ENCODE data around the gene MAP3K3. TPM values are rescaled to one million over a fixed set of nuclear protein-coding genes. Genes with fewer than 3 reads are reported as not detected.
A peak's percentile ranks its signal among the peaks of the same experiment; 100 is the strongest.

MAP3K3 gene
- total and polyA plus RNA-seq, 2 donors (not counting 3 experiments of a cell fraction or from before 2014, with no cell fraction given), result 56.6 to 81.0 TPM

DNA sequence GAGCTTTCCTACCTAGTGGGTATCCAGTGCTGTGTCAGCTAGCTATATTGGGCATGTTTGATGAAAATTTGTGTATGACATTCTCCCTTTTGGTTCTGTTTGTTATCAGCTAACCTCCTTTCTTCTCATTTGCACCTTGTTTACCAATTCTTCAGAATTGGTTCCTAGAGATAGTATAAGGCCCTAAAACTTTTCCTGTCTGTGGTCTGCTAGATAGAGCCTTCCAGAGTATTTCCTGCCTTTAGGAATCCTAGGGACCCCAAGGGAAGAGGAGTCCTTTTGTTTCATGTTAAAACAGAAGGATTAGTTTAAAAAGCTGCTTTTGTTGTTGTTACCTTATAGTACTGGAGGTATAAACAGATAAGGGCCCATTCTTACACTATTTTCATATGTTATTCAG is 11.5 kb downstream of the MAP3K3 start:
- TF ChIP-seq, protein P1, sequence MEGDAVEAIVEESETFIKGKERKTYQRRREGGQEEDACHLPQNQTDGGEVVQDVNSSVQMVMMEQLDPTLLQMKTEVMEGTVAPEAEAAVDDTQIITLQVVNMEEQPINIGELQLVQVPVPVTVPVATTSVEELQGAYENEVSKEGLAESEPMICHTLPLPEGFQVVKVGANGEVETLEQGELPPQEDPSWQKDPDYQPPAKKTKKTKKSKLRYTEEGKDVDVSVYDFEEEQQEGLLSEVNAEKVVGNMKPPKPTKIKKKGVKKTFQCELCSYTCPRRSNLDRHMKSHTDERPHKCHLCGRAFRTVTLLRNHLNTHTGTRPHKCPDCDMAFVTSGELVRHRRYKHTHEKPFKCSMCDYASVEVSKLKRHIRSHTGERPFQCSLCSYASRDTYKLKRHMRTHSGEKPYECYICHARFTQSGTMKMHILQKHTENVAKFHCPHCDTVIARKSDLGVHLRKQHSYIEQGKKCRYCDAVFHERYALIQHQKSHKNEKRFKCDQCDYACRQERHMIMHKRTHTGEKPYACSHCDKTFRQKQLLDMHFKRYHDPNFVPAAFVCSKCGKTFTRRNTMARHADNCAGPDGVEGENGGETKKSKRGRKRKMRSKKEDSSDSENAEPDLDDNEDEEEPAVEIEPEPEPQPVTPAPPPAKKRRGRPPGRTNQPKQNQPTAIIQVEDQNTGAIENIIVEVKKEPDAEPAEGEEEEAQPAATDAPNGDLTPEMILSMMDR (IDR thresholded peaks at IDR 0.05; ENCODE audit: extremely low read depth in 1 of 2, insufficient read depth in 1 of 2, low read depth in 1 of 2, low read length in 2 of 2), result no peak
- Histone ChIP-seq H3K4me1 (ENCODE audit: control insufficient read depth, extremely low read depth, insufficient read depth, low read length) (peaks cover 36% of the 10 kb centered on the region), H3K4me2 (ENCODE audit: insufficient read depth, low read length) (peak overlapping the region; percentile 91), H2AFZ (ENCODE audit: low read depth, low read length) (no peak overlapping the region), H3K9me3 (replicated peaks; ENCODE audit: control insufficient read depth, insufficient read depth, low read length) (no peaks in the 10 kb centered on the region), H3K9ac (replicated peaks; ENCODE audit: extremely low read depth, insufficient read depth, low read length) (peak overlapping the region; percentile 66), H3K79me2 (ENCODE audit: control insufficient read depth, insufficient read depth, low read length) (peaks cover 56% of the 10 kb centered on the region), H3K9me1 (replicated peaks; ENCODE audit: control insufficient read depth, extremely low read depth, insufficient read depth, low read length) (no peaks in the 10 kb centered on the region), H3K4me3 (replicated peaks in 1 of 3; ENCODE audit: insufficient read depth in 1 of 3, low read depth in 1 of 3, low read length in 3 of 3) (peak overlapping the region in 1 of 3 experiments; percentile 60), H3K27me3 (ENCODE audit: control insufficient read depth in 2 of 2, insufficient read depth in 2 of 2, low read length in 2 of 2) (no peaks in the 10 kb centered on the region), H3K27ac (ENCODE audit: insufficient read depth, low read depth, low read length) (peak overlapping the region; percentile 79), H4K20me1 (replicated peaks; ENCODE audit: control insufficient read depth, extremely low read depth, insufficient read depth, low read length) (no peaks in the 10 kb centered on the region), H3K36me3 (ENCODE audit: control insufficient read depth in 2 of 2, extremely low read depth in 1 of 2, insufficient read depth in 2 of 2, low read length in 2 of 2) (peaks cover 13 to 24% of the 10 kb centered on the region in 2 experiments)
- FAIRE-seq (no peak), DNase-seq (ENCODE audit: low read depth, low spot score) (no peak)
- BruUV-seq (replicated peaks), result no TSS peak
- ChIA-PET POLR2A (interaction anchor here (1.3 kb wide), 1 partner anchor 10 kb away, joined by 4 read pairs; no protein-coding TSS in a partner anchor), CTCF (interaction anchor here (0.7 to 3.1 kb wide), 9 partner anchors 9 to 208 kb away, joined by 3 to 13 read pairs (median 5); partner anchors contain the start of gene MAP3K3)
- intact Hi-C loops (cut with micrococcal nuclease) (loop anchor here (1.0 kb wide), 2 partner anchors 11 to 43 kb away; partner anchors contain the start of gene MAP3K3), dilution Hi-C loops (cut with MboI; ENCODE audit: extremely low pct_ligation_motif_present, low sequenced_read_pairs) (no loop called here)

DNA sequence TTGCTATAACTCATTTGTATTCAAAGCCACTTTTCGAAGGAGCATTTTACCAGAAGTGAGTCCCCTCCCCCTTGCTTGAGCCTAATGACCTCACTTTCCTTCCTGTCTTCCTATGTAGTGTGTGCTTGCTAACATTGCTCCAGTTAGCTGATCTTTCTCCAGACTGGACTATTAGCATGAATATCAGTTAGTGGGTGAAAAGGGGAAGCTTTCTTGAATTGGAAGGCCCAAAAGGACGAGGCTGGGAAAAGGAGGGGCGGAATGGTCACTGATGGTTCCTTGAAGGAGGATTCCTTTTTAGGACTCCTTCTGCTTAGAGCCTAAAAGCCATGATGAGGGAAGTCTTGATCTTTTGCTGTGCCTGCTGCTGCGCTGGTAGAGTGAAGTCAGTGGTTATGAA is 11.9 kb downstream of the MAP3K3 start:
- TF ChIP-seq POLR2AphosphoS5 (IDR thresholded peaks at IDR 0.05; ENCODE audit: insufficient read depth, low read depth, low read length) (no peak), EZH2 (IDR thresholded peaks at IDR 0.05; ENCODE audit: borderline replicate concordance, low read depth, low read length, severe bottlenecking) (no peak), GATA2 (IDR thresholded peaks at IDR 0.05; ENCODE audit: insufficient read depth, insufficient read length, low read depth, low read length) (no peak), MYC (IDR thresholded peaks at IDR 0.05; ENCODE audit: low read depth, low read length) (peak; percentile 23), POLR2A (IDR thresholded peaks at IDR 0.05; ENCODE audit: low read depth, low read length) (no peak), JUN (IDR thresholded peaks at IDR 0.05; ENCODE audit: borderline replicate concordance, insufficient read depth, insufficient read length, low read depth) (peak; percentile 80), FOS (IDR thresholded peaks at IDR 0.05; ENCODE audit: borderline replicate concordance, insufficient read depth, low read length) (peak; percentile 46)
- TF ChIP-seq, protein P2, sequence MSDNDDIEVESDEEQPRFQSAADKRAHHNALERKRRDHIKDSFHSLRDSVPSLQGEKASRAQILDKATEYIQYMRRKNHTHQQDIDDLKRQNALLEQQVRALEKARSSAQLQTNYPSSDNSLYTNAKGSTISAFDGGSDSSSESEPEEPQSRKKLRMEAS (IDR thresholded peaks at IDR 0.05; ENCODE audit: insufficient read depth, insufficient read length), result no peak
- TF ChIP-seq, protein P1 (IDR thresholded peaks at IDR 0.05; ENCODE audit: extremely low read depth in 1 of 2, insufficient read depth in 1 of 2, low read depth in 1 of 2, low read length in 2 of 2), result no peak

More for the DNA sequence above, 11.9 kb downstream of the MAP3K3 start:
- Histone ChIP-seq H3K79me2 (ENCODE audit: control insufficient read depth, insufficient read depth, low read length) (peaks cover 52% of the 10 kb centered on the region), H3K36me3 (ENCODE audit: control insufficient read depth in 2 of 2, extremely low read depth in 1 of 2, insufficient read depth in 2 of 2, low read length in 2 of 2) (peaks cover 13 to 24% of the 10 kb centered on the region in 2 experiments), H3K4me2 (ENCODE audit: insufficient read depth, low read length) (peak overlapping the region; percentile 91), H3K27ac (ENCODE audit: insufficient read depth, low read depth, low read length) (peak overlapping the region; percentile 79), H4K20me1 (replicated peaks; ENCODE audit: control insufficient read depth, extremely low read depth, insufficient read depth, low read length) (no peaks in the 10 kb centered on the region), H3K4me3 (replicated peaks in 1 of 3; ENCODE audit: insufficient read depth in 1 of 3, low read depth in 1 of 3, low read length in 3 of 3) (peak overlapping the region in 1 of 3 experiments; percentile 60), H3K27me3 (ENCODE audit: control insufficient read depth in 2 of 2, insufficient read depth in 2 of 2, low read length in 2 of 2) (no peaks in the 10 kb centered on the region), H2AFZ (ENCODE audit: low read depth, low read length) (no peak overlapping the region), H3K9ac (replicated peaks; ENCODE audit: extremely low read depth, insufficient read depth, low read length) (peak overlapping the region; percentile 66), H3K9me1 (replicated peaks; ENCODE audit: control insufficient read depth, extremely low read depth, insufficient read depth, low read length) (no peaks in the 10 kb centered on the region), H3K9me3 (replicated peaks; ENCODE audit: control insufficient read depth, insufficient read depth, low read length) (no peaks in the 10 kb centered on the region), H3K4me1 (ENCODE audit: control insufficient read depth, extremely low read depth, insufficient read depth, low read length) (peaks cover 36% of the 10 kb centered on the region)
- CTCF ChIA-PET, result interaction anchor here (0.7 to 3.1 kb wide), 8 partner anchors 8 to 209 kb away, joined by 3 to 13 read pairs (median 6); partner anchors contain the start of gene MAP3K3
- DNase-seq (ENCODE audit: low read depth, low spot score), result peak; percentile 83
- dilution Hi-C loops (cut with MboI; ENCODE audit: extremely low pct_ligation_motif_present, low sequenced_read_pairs) (no loop called here), intact Hi-C loops (cut with micrococcal nuclease) (loop anchor here (1.0 kb wide), 2 partner anchors 12 to 42 kb away; partner anchors contain the start of gene MAP3K3)
- peak; percentile 95 for FAIRE-seq
- POLR2A ChIA-PET, result interaction anchor here (1.3 kb wide), 1 partner anchor 11 kb away, joined by 4 read pairs; no protein-coding TSS in a partner anchor
- TSS peak; percentile 9 for BruUV-seq (replicated peaks)
